Left renal cortex interstitium (tissue), 4 donors: Measurements from ENCODE around the gene SYT17. TPM values are rescaled to one million over a fixed set of nuclear protein-coding genes. Genes with fewer than 3 reads are reported as not detected.

Experiments
- DNase-seq, 4 donors: peaks; one replicate each; pipeline ENCODE4 v3.0.0-alpha.2; 2013; ENCODE audit warnings: low read depth in 4 of 4, low spot score in 2 of 4, missing footprints in 1 of 4
- polyA plus RNA-seq, 4 donors: library from polyadenylated mRNA; unstranded; fragments of 120-200 nt; gene quantifications; one replicate each; pipeline ENCODE4 v1.2.1, GENCODE V29; 2013; ENCODE audit not compliant: insufficient read length in 4 of 4

SYT17 gene
- polyA plus RNA-seq, 4 donors, result 9.4 to 11.7 (median 10.2) TPM

DNA sequence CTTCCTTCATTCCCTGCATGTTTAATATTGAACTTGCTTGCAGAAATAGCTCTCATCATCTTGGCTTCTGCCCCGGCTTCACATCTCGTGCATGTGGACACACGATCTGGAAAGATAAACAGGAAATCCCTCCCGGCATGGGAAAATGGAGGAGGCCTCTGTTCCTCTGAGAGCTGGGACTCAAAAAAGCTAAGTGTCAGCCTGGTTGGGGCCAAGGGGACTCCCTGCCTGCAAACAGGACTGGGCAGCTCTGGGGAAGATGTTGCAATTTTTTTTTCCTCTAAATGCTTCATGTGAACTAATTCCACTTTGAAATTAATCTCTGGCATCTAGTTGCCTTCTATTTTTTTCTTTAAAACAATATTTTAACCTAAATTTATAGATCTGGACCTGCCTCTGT, 29.4 kb upstream of the SYT17 start:
- no peak for DNase-seq

DNA sequence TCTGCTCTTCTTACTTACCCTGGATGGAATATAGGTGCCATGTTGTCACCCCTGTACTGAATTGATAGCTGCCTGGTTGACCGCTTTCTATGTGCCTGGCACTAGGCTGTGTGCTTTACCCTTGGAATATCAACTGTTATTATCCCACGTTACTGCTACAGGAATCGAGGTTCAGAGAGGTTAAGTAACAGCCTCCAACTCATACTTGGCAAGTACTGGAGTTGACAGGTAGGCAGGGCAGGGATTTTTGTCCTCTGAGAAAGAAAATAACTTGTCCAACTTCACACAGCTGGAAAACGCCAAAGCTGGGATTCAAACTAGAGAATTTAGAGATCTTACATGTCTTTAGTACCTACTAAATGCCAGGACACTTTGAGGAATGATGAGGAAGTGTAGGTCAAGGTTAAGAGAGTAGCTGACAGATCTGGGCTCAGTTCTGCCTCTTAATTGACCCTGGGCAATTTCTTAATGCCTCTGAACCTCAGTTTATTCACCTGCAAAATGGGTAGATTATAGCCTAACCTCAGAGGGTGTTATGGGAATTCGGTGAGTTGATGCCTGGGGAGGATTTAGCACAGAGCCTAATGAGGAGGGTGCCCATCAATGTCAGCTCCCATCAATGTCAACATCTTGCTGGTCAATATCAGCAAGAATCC, 28.5 kb upstream of the SYT17 start:
- no peak for DNase-seq

- no peak for DNase-seq
These were observed 27.6 kb upstream of the SYT17 start for GRCh38 chr16:19140396-19140795.

GRCh38 chr16:19142939-19143598, 25.0 kb upstream of the SYT17 start:
- no peak for DNase-seq

- no peak for DNase-seq
These were observed 24.5 kb upstream of the SYT17 start for GRCh38 chr16:19143599-19143956.

GRCh38 chr16:19145010-19145409, 23.0 kb upstream of the SYT17 start:
- DNase-seq, result no peak

DNA sequence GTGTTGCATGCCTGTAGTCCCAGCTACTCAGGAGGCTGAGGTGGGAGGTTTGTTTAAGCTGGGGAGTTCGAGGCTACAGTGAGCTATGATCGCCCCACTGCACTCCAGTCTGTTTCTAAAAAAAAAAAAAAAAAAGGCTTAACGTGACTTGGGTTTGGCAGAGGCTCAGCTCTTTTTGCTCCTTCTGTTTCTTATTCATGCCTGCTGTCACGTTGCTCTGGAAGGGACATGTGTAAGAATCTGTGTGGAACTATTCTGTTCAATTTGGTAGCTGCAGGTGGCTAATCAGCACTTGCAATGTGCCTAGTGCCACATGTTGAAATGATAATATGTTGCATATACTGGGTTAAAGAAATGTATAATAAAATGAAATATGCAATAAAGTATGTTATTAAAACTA, 20.9 kb upstream of the SYT17 start:
- DNase-seq, result no peak

DNA sequence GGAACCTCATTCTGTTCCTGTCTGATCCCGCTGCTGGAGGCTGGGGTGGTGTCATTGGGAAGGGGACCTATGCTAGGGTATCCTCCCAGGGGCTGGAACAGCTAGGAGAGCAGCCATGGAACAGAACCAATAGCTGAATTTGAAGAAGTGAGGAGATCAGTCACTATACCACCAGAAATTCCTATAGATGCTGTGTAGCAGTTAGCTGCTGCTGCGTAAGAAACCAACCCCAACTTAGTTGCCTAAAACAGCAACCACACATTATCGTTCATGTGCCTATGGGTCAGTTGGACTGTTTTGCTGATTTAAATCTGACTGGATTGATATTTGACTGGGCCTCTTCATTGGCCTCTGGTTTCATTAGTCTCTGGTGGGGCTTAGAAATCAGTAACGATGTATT, 20.4 kb upstream of the SYT17 start:
- no peak for DNase-seq

- DNase-seq, result no peak
These were observed 19.9 kb upstream of the SYT17 start for GRCh38 chr16:19148189-19148588.

GRCh38 chr16:19151310-19151709, 16.7 kb upstream of the SYT17 start:
- no peak for DNase-seq

DNA sequence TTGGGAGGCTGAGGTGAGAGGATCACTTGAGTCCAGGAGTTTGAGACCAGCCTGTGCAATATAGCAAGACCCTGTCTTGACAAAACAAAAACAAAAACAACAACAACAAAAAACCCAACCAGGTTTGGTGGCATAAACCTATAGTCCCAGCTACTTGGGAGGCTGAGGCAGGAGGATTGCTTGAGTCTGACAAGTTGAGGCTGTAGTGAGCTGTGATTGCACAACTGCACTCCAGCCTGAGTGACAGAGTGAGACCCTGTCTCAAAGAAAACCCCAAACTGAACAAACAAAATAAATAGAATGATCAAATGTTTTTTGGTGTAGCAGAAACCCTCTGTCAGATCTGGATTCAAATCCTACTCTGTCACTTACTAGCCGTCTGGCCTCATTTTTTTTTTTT, 16.0 kb upstream of the SYT17 start:
- no peak for DNase-seq

DNA sequence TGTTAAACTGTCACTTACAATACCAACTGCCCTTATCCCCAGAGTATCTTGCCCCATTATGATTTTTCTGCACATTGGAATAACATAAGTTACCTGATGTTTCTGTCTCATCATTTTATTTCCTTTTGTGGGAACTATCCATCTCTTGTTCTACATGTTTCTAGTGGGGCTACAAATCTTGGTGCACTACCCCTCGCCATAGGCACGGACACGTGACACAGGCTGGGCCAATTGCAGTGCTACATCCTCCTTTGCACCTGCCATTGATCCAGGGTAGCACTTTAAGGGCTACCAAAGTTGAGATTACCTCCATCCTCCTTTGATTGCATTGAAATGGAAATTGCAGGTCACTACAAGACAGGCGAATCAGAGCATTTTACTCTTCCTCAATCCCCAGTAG, 14.2 kb upstream of the SYT17 start:
- DNase-seq, result no peak

GRCh38 chr16:19162085-19162484, 6.0 kb upstream of the SYT17 start:
- no peak for DNase-seq

- DNase-seq, result no peak
These were observed 4.8 kb upstream of the SYT17 start for GRCh38 chr16:19163215-19163614.

DNA sequence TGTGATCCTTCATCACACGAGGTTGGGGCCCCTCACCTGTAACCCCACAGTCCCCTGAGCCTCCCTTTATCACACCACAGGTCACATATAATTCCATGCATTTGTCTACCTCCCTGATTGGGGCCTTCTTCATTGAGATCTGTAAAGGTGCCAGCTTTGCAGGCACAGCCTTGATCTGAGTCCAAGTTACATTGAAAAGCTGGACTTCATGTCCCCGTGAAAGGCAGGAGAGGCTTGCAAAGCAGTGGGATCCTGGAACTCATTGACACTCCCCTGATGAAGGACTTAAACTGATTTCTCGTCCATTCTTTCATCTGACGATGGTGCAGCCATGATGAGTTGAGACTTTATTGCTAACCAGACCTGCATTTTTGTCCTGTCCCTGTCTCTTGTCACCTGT, 3.8 kb upstream of the SYT17 start:
- no peak for DNase-seq

- DNase-seq, result no peak
These were observed 2.9 kb upstream of the SYT17 start for GRCh38 chr16:19165101-19165500.

- no peak for DNase-seq
These were observed 1.5 kb upstream of the SYT17 start for GRCh38 chr16:19166500-19166899.

GRCh38 chr16:19168371-19169081, 486 bp downstream of the SYT17 start:
- DNase-seq, result no peak

DNA sequence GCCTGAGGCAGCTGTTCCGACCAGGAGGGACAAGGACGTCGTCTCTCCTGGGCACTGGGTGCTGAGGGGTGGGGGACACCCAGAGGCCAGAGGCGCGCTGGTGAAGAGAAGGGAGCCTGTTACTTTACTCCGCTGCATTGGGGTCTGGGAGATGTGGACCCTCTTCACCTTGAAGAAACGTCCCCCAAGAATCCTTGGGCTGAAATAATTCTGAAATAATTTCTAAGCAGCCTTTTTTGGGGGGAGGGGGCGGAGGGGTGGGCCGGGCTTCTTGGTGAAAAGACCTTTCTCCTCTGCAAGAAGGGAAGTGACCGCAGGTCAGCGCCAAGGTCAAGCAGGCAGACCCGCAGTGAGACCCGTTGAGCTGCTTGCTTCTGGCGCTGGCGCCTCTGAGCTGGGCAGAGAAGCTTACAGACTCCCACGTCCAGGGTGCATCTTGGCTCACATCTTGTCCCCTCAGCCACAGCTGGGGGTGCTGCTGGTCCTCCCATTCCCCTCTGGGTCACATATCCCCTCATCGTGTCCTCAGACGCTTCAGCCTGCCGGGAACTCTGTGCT, 1.1 kb downstream of the SYT17 start:
- DNase-seq, result no peak

DNA sequence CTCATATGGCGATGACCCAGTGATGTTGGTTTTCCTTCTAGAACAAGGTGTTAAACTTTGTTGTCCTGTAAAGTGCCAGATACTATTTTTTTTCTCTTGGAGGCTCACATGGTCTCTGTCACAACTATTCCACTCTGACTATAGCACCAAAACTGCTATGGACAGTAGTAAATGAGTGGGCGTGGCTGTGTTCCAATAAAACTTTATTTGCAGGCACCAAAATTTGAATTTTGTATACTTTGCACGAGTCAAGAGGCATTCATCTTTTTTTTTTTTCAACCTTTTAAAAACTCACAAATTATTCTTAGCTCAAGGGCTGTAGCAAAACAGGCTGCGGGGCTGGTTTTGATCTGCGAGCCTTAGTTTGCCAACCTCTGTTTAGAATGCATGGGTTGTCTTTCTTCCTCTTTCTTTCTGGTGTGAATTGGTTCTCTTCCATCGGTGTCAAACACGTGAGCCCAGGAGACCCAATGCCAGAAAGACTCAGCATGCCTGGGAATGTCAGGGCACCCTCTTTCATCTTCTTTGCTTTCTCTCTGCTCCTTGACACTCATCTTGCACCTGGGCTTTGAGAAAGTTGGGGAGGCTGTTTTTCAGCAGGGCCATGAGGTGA, 2.1 kb downstream of the SYT17 start:
- DNase-seq, result no peak

DNA sequence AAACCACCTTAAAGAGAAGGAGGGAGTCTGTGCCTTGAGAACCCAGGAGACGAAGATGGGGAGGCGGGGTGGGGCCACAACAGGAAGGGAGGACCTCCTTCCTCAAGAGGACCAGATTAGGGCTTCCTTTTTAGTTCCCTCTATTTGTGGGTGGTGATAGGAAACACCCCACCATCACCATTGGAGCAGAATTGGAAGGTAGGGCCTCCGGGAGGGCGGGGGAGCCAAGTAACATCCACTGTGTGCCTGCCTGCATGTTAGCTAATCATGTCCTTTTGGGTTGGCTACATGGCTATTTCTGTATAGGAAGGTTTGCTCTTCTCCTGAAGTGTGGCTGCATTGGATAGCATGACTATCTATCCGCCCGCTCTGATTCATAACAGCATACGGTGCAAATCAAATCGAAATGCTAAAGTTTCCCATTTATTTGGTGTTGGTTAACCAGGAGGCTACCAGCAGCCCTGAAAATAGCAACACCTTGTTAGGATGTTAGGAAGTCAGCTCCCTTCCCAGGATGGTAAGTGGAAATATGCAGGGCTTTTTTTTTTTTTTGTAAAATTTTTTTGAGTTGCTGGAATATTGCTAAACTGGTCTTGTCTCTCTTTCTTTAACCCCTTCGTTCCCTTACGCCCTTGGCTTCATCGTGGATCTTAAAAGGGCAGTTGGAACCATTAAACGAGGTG, 4.2 kb downstream of the SYT17 start:
- no peak for DNase-seq
